H1 (cell line): ENCODE data around the gene UBA3. TPM values are rescaled to one million over a fixed set of nuclear protein-coding genes. Genes with fewer than 3 reads are reported as not detected.
A peak's percentile ranks its signal among the peaks of the same experiment; 100 is the strongest.

Experiments
- CTCF ChIA-PET: fragments of 300-600 bp; sonication (Branson Sonifier 250); formaldehyde crosslinking; loops from one replicate; lab custom pipeline; 2021; ENCODE audit not compliant: partially characterized antibody; lab: Charles Lee
- POLR2A ChIA-PET: fragments of 300-600 bp; sonication (Branson Sonifier 250); formaldehyde crosslinking; loops from one replicate; lab custom pipeline; 2021; ENCODE audit warnings: inconsistent platforms; ENCODE audit not compliant: partially characterized antibody; lab: Charles Lee
- DNase-seq, 2 experiments: peaks; one replicate each; pipeline versions ENCODE4 v3.0.0 to v3.0.0-alpha.2; 2010 to 2022; ENCODE audit warnings: low spot score in 2 of 2, low read depth in 1 of 2, mixed read lengths in 1 of 2
- FAIRE-seq: peaks from 2 replicates; lab custom pipeline; 2011; peaks lifted over from hg19 to GRCh38; lab: Jason Lieb, UNC
- H2AFZ ChIP-seq: 2 replicates; pipeline ENCODE4 v1.8.1; 2012; ENCODE audit warnings: low read length, inconsistent platforms
- H2AK5ac ChIP-seq: 2 replicates; pipeline ENCODE4 v1.6.1; 2013; ENCODE audit warnings: low read depth, low read length
- H2BK120ac ChIP-seq: replicated peaks from 2 replicates; pipeline ENCODE3; 2013; ENCODE audit warnings: low read depth, low read length, inconsistent platforms
- H2BK12ac ChIP-seq: 2 replicates; pipeline ENCODE4 v1.6.1; 2013; ENCODE audit warnings: low read depth, low read length
- H2BK15ac ChIP-seq: 2 replicates; pipeline ENCODE4 v1.6.1; 2013; ENCODE audit warnings: low read length
- H2BK20ac ChIP-seq: 2 replicates; pipeline ENCODE4 v1.6.1; 2013; ENCODE audit warnings: low read length
- H2BK5ac ChIP-seq: 2 replicates; pipeline ENCODE4 v1.6.1; 2013; ENCODE audit warnings: low read depth, low read length
- H3K14ac ChIP-seq: 2 replicates; pipeline ENCODE4 v1.6.1; 2013; ENCODE audit warnings: inconsistent platforms; ENCODE audit not compliant: insufficient read length
- H3K18ac ChIP-seq: 2 replicates; pipeline ENCODE4 v1.6.1; 2013; ENCODE audit warnings: low read length; ENCODE audit errors: extremely low read depth
- H3K23ac ChIP-seq: 2 replicates; pipeline ENCODE4 v1.6.1; 2013; ENCODE audit warnings: inconsistent platforms; ENCODE audit not compliant: insufficient read length
- H3K23me2 ChIP-seq: 2 replicates; pipeline ENCODE4 v1.6.1; 2013; ENCODE audit warnings: low read depth, low read length
- H3K27ac ChIP-seq: 2 replicates; pipeline ENCODE4 v1.6.1; 2011; ENCODE audit warnings: low read depth, low read length, inconsistent platforms
- H3K27me3 ChIP-seq, 4 experiments: replicated peaks in 1 of 4; 1 replicate in 1 of 4; 2 replicates in 3 of 4; pipeline versions ENCODE4 v1.6.1 to v1.8.1; 2011 to 2013; ENCODE audit warnings: low read length in 3 of 4, mild to moderate bottlenecking in 3 of 4, inconsistent platforms in 2 of 4, mixed read lengths in 2 of 4, moderate library complexity in 1 of 4; ENCODE audit not compliant: control insufficient read depth in 3 of 4, insufficient read depth in 3 of 4; ENCODE audit errors: extremely low read depth in 1 of 4
- H3K36me3 ChIP-seq, 4 experiments: 2 replicates each; pipeline versions ENCODE4 v1.6.1 to v1.8.1; 2011 to 2013; ENCODE audit warnings: mild to moderate bottlenecking in 4 of 4, low read length in 3 of 4, moderate library complexity in 2 of 4, control low read depth in 1 of 4, inconsistent platforms in 1 of 4; ENCODE audit not compliant: insufficient read depth in 4 of 4, control insufficient read depth in 2 of 4
- H3K4ac ChIP-seq: replicated peaks from 2 replicates; pipeline ENCODE3; 2013; ENCODE audit warnings: low read length, low read depth, mixed read lengths, inconsistent platforms; ENCODE audit not compliant: insufficient read length
- H3K4me1 ChIP-seq, 4 experiments: replicated peaks in 1 of 4; 1 replicate in 1 of 4; 2 replicates in 3 of 4; pipeline versions ENCODE4 v1.6.1 to v1.8.1; 2011 to 2013; ENCODE audit warnings: low read length in 3 of 4, inconsistent platforms in 2 of 4, mixed read lengths in 1 of 4; ENCODE audit not compliant: insufficient read depth in 4 of 4, control insufficient read depth in 3 of 4
- H3K4me2 ChIP-seq, 2 experiments: 2 replicates each; pipeline versions ENCODE4 v1.6.1 to v1.8.1; 2011 to 2013; ENCODE audit warnings: low read depth in 2 of 2, low read length in 2 of 2, control low read depth in 1 of 2, inconsistent platforms in 1 of 2, mild to moderate bottlenecking in 1 of 2; ENCODE audit not compliant: insufficient read depth in 1 of 2
- H3K4me3 ChIP-seq, 4 experiments: fragments of 200-600, 300-600 bp in 1 of 4; sonication (generic), shearing (Covaris generic), sonication (Bioruptor Twin) in 1 of 4; 2 replicates each; pipeline versions ENCODE4 v1.5.1 to v1.8.1; 2011 to 2016; ENCODE audit warnings: low read length in 4 of 4, low read depth in 3 of 4, control low read depth in 2 of 4, inconsistent platforms in 2 of 4, mild to moderate bottlenecking in 2 of 4, mixed read lengths in 1 of 4, moderate library complexity in 1 of 4; ENCODE audit not compliant: insufficient read depth in 2 of 4; ENCODE audit errors: extremely low read depth in 1 of 4
- H3K56ac ChIP-seq: replicated peaks from 2 replicates; pipeline ENCODE3; 2013; ENCODE audit warnings: low read depth, mild to moderate bottlenecking, mixed read lengths, low read length, inconsistent platforms; ENCODE audit not compliant: insufficient read length
- H3K79me1 ChIP-seq: 2 replicates; pipeline ENCODE4 v1.6.1; 2013; ENCODE audit warnings: low read depth, low read length, control low read depth
- H3K79me2 ChIP-seq, 2 experiments: 2 replicates each; pipeline versions ENCODE4 v1.6.1 to v1.8.1; 2012 to 2013; ENCODE audit warnings: low read length in 2 of 2, mild to moderate bottlenecking in 2 of 2, inconsistent platforms in 1 of 2; ENCODE audit not compliant: insufficient read depth in 2 of 2, control insufficient read depth in 1 of 2
- H3K9ac ChIP-seq, 4 experiments: replicated peaks in 1 of 4; 1 replicate in 1 of 4; 2 replicates in 3 of 4; pipeline versions ENCODE4 v1.6.1 to v1.8.1; 2011 to 2013; ENCODE audit warnings: low read depth in 3 of 4, low read length in 3 of 4, control low read depth in 2 of 4, mild to moderate bottlenecking in 2 of 4, moderate library complexity in 2 of 4, inconsistent platforms in 1 of 4; ENCODE audit errors: extremely low read depth in 1 of 4
- H3K9me3 ChIP-seq, 2 experiments: 2 replicates each; pipeline versions ENCODE4 v1.6.1 to v1.8.1; 2012 to 2013; ENCODE audit warnings: mild to moderate bottlenecking in 2 of 2, moderate library complexity in 2 of 2, control low read depth in 1 of 2, inconsistent platforms in 1 of 2, low read depth in 1 of 2, low read length in 1 of 2, mixed read lengths in 1 of 2; ENCODE audit not compliant: insufficient read depth in 2 of 2
- H4K20me1 ChIP-seq, 2 experiments: replicated peaks in 1 of 2; 2 replicates each; pipeline versions ENCODE3 to v1.8.1; 2011 to 2013; ENCODE audit warnings: inconsistent platforms in 2 of 2, low read length in 2 of 2, mild to moderate bottlenecking in 1 of 2; ENCODE audit not compliant: insufficient read depth in 2 of 2, control insufficient read depth in 1 of 2
- H4K5ac ChIP-seq: 2 replicates; pipeline ENCODE4 v1.6.1; 2013; ENCODE audit warnings: low read length, low read depth, mixed read lengths, inconsistent platforms; ENCODE audit not compliant: insufficient read length
- H4K8ac ChIP-seq: 2 replicates; pipeline ENCODE4 v1.8.0; 2013; ENCODE audit warnings: mild to moderate bottlenecking, moderate library complexity, low read length, inconsistent platforms; ENCODE audit not compliant: insufficient read depth; ENCODE audit errors: extremely low read depth
- H4K91ac ChIP-seq: replicated peaks from 2 replicates; pipeline ENCODE3; 2013; ENCODE audit warnings: low read length, mixed read lengths, inconsistent platforms; ENCODE audit not compliant: insufficient read length
- ASH2L ChIP-seq: fragments of 200-600, 300-600 bp; sonication (generic); IDR thresholded peaks from one replicate; pipeline ENCODE4 v1.7.1; 2017; ENCODE audit warnings: low read length
- RFX5 ChIP-seq: IDR thresholded peaks from 2 replicates; pipeline ENCODE4 v1.6.1; 2011; ENCODE audit warnings: low read depth, low read length, improper control_type of control experiment, borderline replicate concordance
- SRF ChIP-seq: IDR thresholded peaks from 2 replicates; pipeline ENCODE4 v1.6.1; 2011; ENCODE audit warnings: mild to moderate bottlenecking, low read depth, low read length, moderate library complexity
- WGBS, 2 experiments: shearing (Covaris generic) in 1 of 2; methylation state at CpG; one replicate each; pipeline versions ENCODE4 v1.1.6 to v1.1.7; 2013 to 2015; ENCODE audit warnings: low lambda C conversion rate in 2 of 2, mixed read lengths in 2 of 2, inconsistent platforms in 1 of 2, low coverage in 1 of 2, missing lambda C conversion rate in 1 of 2; ENCODE audit not compliant: insufficient replicate concordance in 2 of 2, insufficient coverage in 1 of 2, insufficient read length in 1 of 2; ENCODE audit errors: extremely low coverage in 1 of 2, missing lambda C conversion rate in 1 of 2; 5-methylcytosine and 5-hydroxymethylcytosine counted together
- polyA plus RNA-seq, 7 experiments: library from polyadenylated mRNA; depleted of rRNA in 3 of 7; stranded (reverse) in 5 of 7; unstranded in 2 of 7; fragments of >200 nt in 5 of 7; fragments of 200-250 nt in 2 of 7; gene quantifications; 1 replicate in 5 of 7; 2 replicates in 1 of 7; 4 replicates in 1 of 7; pipeline versions ENCODE4 v1.2.1 to v1.2.3, GENCODE V29; 2011 to 2013; ENCODE audit warnings: missing spikeins in 2 of 7, mixed read lengths in 2 of 7
- total RNA-seq: library from RNA; stranded (reverse); fragmentation: NEBNext Ultra II Directional; extraction: Animal tissue kit (Norgen Biotek cat#: 25700); gene quantifications from 2 replicates; pipeline ENCODE4 v1.2.1, GENCODE V29; 2021

UBA3 gene
- total and polyA plus RNA-seq, 2 of the 8 experiments (the other 6 are each of a cell fraction or from before 2014, with no cell fraction given): 40.8 to 97.8 TPM

DNA sequence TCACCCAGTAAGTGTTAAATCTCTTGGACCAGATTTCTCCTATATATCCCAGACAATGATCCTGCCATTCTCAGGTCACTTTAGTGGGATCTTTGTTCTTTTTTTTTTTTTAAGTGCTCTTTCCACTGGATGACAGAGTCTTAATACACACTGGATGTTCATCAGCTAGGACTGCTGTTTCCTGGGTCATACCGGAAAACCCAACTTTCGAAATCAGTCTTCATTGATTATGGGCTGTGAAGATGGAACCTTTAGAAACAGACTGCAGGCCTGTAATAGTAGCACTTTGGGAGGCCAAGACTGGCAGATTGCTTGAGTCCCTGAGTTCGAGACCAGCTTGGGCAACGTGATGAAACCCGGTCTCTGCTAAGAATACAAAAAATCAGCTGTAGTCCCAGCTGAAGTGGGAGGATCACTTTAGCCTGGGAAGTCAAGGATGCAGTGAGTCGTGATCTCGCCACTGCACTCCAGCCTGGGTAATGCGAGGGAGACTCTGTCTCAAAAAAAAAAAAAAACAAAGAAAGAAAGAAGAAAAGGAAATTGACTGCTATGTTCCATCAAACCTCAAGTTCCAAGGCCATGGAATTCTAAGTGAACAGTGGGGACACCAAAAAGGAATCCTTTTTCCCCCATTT is 69.0 kb downstream of the UBA3 start:
- DNase-seq (no peak), FAIRE-seq (no peak)
- Histone ChIP-seq H2AK5ac (peak overlapping the region; percentile 54), H3K27ac (0 out of 2 replicates have a peak overlapping the region, but pooled peaks have one; percentile 13), H2AFZ (no peak overlapping the region), H3K4me3 (no peak overlapping the region), H4K20me1 (no peaks in the 10 kb centered on the region), H3K4me2 (peak overlapping the region in 1 of 2 experiments; percentile 44; a peak in 1 of 4 replicates), H2BK12ac (peak overlapping the region; percentile 88; the same call in 1 of the 2 replicates), H3K9me3 (no peaks in the 10 kb centered on the region), H3K36me3 (peaks cover 0 to 3% (median 0%) of the 10 kb centered on the region in 4 experiments; a peak in 2 of 8 replicates), H3K79me2 (no peaks in the 10 kb centered on the region), H3K9ac (no peak overlapping the region), H3K23me2 (peaks cover 4% of the 10 kb centered on the region), H4K5ac (no peak overlapping the region), H3K4ac (no peak overlapping the region), H2BK15ac (no peak overlapping the region; the same call in 1 of the 2 replicates), H4K8ac (no peak overlapping the region), H3K18ac (peak overlapping the region; percentile 41; the same call in 1 of the 2 replicates), H2BK5ac (peak overlapping the region; percentile 49; the same call in 1 of the 2 replicates), H3K14ac (no peak overlapping the region), H3K56ac (no peak overlapping the region), H4K91ac (no peak overlapping the region), H3K4me1 (peaks cover 6 to 19% (median 9%) of the 10 kb centered on the region in 4 experiments), H3K79me1 (no peaks in the 10 kb centered on the region), H3K27me3 (peaks cover 0 to 4% (median 0%) of the 10 kb centered on the region in 4 experiments; a peak in 2 of 7 replicates), H2BK20ac (0 out of 2 replicates have a peak overlapping the region, but pooled peaks have one; percentile 43), H3K23ac (no peak overlapping the region), H2BK120ac (no peak overlapping the region)
- ChIA-PET CTCF (interaction anchor here (1.0 to 1.5 kb wide), 2 partner anchors 14 to 27 kb away, joined by 3 to 4 read pairs; no protein-coding TSS in a partner anchor), POLR2A (interaction anchor here (1.0 to 2.9 kb wide), 3 partner anchors 10 to 40 kb away, joined by 3 to 8 read pairs (median 6); no protein-coding TSS in a partner anchor)
- whole genome bisulfite sequencing, 2 experiments: 86% methylated on average over 8 of the region's 8 CpGs; no CpG with 5 or more reads in 1 of the 2 experiments
- TF ChIP-seq SRF: no peak
- no peak for TF ChIP-seq RFX5
- no peak for TF ChIP-seq ASH2L
